Activated T-helper 9 cell treated with anti-CD3 and anti-CD28 coated beads, Interleukin-2, amount 50 U/mL, for 16 hours (primary cell): ENCODE data around the gene ST3GAL5.
A peak's percentile ranks its signal among the peaks of the same experiment; 100 is the strongest.
"Not testable (repeated sequence)": the region's sequence is repeated elsewhere in the genome, so short reads cannot be mapped to it uniquely, and the experiment has no call there.

Source experiments
- DNase-seq: peaks from one replicate; pipeline ENCODE4 v3.0.0-alpha.2; 2020; ENCODE audit warnings: low read depth

ST3GAL5 gene

GRCh38 chr2:85893428-85894258, 4.9 kb upstream of the ST3GAL5 start:
- DNase-seq, result no peak

- DNase-seq, result no peak
These were observed 3.6 kb upstream of the ST3GAL5 start for GRCh38 chr2:85892216-85892944.

GRCh38 chr2:85890522-85891176, 1.9 kb upstream of the ST3GAL5 start:
- DNase-seq, result no peak

- DNase-seq, result no peak
These were observed 964 bp upstream of the ST3GAL5 start for GRCh38 chr2:85889627-85890281.

GRCh38 chr2:85888020-85888683, 638 bp downstream of the ST3GAL5 start:
- DNase-seq, result peak; percentile 12

- DNase-seq, result peak; percentile 30
These were observed 1.2 kb downstream of the ST3GAL5 start for GRCh38 chr2:85887566-85888019.

GRCh38 chr2:85886590-85886989, 2.2 kb downstream of the ST3GAL5 start:
- peak; percentile 50 for DNase-seq

- DNase-seq, result no peak
These were observed 2.6 kb downstream of the ST3GAL5 start for GRCh38 chr2:85886141-85886540.

- DNase-seq, result not testable (repeated sequence)
These were observed 7.0 kb downstream of the ST3GAL5 start for GRCh38 chr2:85881781-85882180.

- not testable (repeated sequence) for DNase-seq
These were observed 8.0 kb downstream of the ST3GAL5 start for GRCh38 chr2:85880716-85881328.

GRCh38 chr2:85878719-85879370, 9.9 kb downstream of the ST3GAL5 start:
- DNase-seq, result no peak

- DNase-seq, result no peak
These were observed 13.3 kb downstream of the ST3GAL5 start for GRCh38 chr2:85875350-85876050.

GRCh38 chr2:85873679-85874078, 15.1 kb downstream of the ST3GAL5 start:
- DNase-seq, result no peak

GRCh38 chr2:85872536-85873161, 16.1 kb downstream of the ST3GAL5 start:
- DNase-seq, result no peak

- no peak for DNase-seq
These were observed 17.2 kb downstream of the ST3GAL5 start for GRCh38 chr2:85871494-85872164.

GRCh38 chr2:85868822-85869221, 20.0 kb downstream of the ST3GAL5 start:
- DNase-seq, result no peak

- no peak for DNase-seq
These were observed 21.1 kb downstream of the ST3GAL5 start for GRCh38 chr2:85867556-85868292.

- no peak for DNase-seq
These were observed 21.7 kb downstream of the ST3GAL5 start for GRCh38 chr2:85867121-85867520.
